DMS53 treated with DMSO at 0.1 percent for 48 hours (cell line): ENCODE measurements around the gene RTKN.
"Not testable (repeated sequence)": the region's sequence is repeated elsewhere in the genome, so short reads cannot be mapped to it uniquely, and the experiment has no call there.

Experiments used
- DNase-seq: peaks from one replicate; lab custom pipeline; 2025; ENCODE audit not compliant: unreplicated experiment; lab: John Stamatoyannopoulos, UW

Gene RTKN

GRCh38 chr2:74461187-74462053 lies 19.7 kb upstream of the RTKN start:
- DNase-seq, result no peak

GRCh38 chr2:74460187-74460586 lies 18.4 kb upstream of the RTKN start:
- DNase-seq, result not testable (repeated sequence)

GRCh38 chr2:74459503-74460118 lies 17.9 kb upstream of the RTKN start:
- not testable (repeated sequence) for DNase-seq

GRCh38 chr2:74458938-74459363 lies 17.2 kb upstream of the RTKN start:
- peak; percentile 48 for DNase-seq

- peak; percentile 99 for DNase-seq
These were observed 16.6 kb upstream of the RTKN start, which contains the start of gene WBP1 for GRCh38 chr2:74458132-74458937. Gene WBP1 (plus strand): TSS chr2:74458438. CDS start chr2:74458603, 165 bp downstream.

- no peak for DNase-seq
These were observed 15.9 kb upstream of the RTKN start for GRCh38 chr2:74457549-74458131.

- peak; percentile 55 for DNase-seq
These were observed 15.4 kb upstream of the RTKN start for GRCh38 chr2:74457129-74457548.

- DNase-seq, result peak; percentile 92
These were observed 13.1 kb upstream of the RTKN start, which contains the start of gene INO80B for GRCh38 chr2:74454654-74455511. Gene INO80B (plus strand): TSS chr2:74455087. CDS start chr2:74455117, 30 bp downstream.

- no peak for DNase-seq
These were observed 8.9 kb upstream of the RTKN start for GRCh38 chr2:74450570-74451190.

GRCh38 chr2:74448771-74449170 lies 7.0 kb upstream of the RTKN start:
- no peak for DNase-seq

GRCh38 chr2:74447230-74447999 lies 5.7 kb upstream of the RTKN start:
- no peak for DNase-seq

- no peak for DNase-seq
These were observed 3.0 kb upstream of the RTKN start for GRCh38 chr2:74444498-74445318.

- DNase-seq, result not testable (repeated sequence)
These were observed 953 bp upstream of the RTKN start for GRCh38 chr2:74442483-74443297.

GRCh38 chr2:74441170-74441689 lies 507 bp downstream of the RTKN start:
- DNase-seq, result no peak

- DNase-seq, result peak; percentile 54
These were observed 1.2 kb downstream of the RTKN start for GRCh38 chr2:74440378-74441169.

- DNase-seq, result no peak
These were observed 1.8 kb downstream of the RTKN start for GRCh38 chr2:74439803-74440377.
